HEK293T (cell line): ENCODE data around the gene ZMAT5.

Source experiments
- CTCF ChIA-PET: fragments of 350-600 bp; formaldehyde crosslinking; extraction: SDS; loops from one replicate; lab custom pipeline; 2021; ENCODE audit warnings: antibody characterized with exemption, inconsistent platforms; lab: Yijun Ruan, JAX
- POLR2A ChIA-PET: fragments of 350-600 bp; formaldehyde crosslinking; extraction: SDS; loops from one replicate; lab custom pipeline; 2020; ENCODE audit warnings: antibody characterized with exemption, inconsistent platforms; lab: Yijun Ruan, JAX
- DNase-seq: peaks from one replicate; pipeline ENCODE4 v3.0.0; 2012; ENCODE audit warnings: mixed read lengths; ENCODE audit errors: extremely low spot score
- ARNT ChIP-seq: fragments of 450-650 bp; IDR thresholded peaks from 2 replicates; pipeline ENCODE4 v1.6.1; 2017; ENCODE audit warnings: mild to moderate bottlenecking
- BHLHE40 ChIP-seq: fragments of 450-650 bp; IDR thresholded peaks from 2 replicates; pipeline ENCODE4 v1.6.1; 2016; ENCODE audit warnings: mild to moderate bottlenecking, moderate library complexity, borderline replicate concordance
- CTBP1 ChIP-seq: fragments of 450-650 bp; IDR thresholded peaks from 2 replicates; pipeline ENCODE4 v1.6.1; 2016; ENCODE audit warnings: borderline replicate concordance
- ELF4 ChIP-seq: fragments of 450-650 bp; IDR thresholded peaks from 2 replicates; pipeline ENCODE4 v1.6.1; 2017; ENCODE audit warnings: antibody characterized with exemption
- FOXA1 ChIP-seq: fragments of 450-650 bp; IDR thresholded peaks from 2 replicates; pipeline ENCODE4 v1.6.1; 2016; ENCODE audit warnings: mild to moderate bottlenecking
- FOXK2 ChIP-seq: fragments of 450-650 bp; IDR thresholded peaks from 2 replicates; pipeline ENCODE4 v1.6.1; 2016; ENCODE audit warnings: mild to moderate bottlenecking
- FOXM1 ChIP-seq: fragments of 450-650 bp; IDR thresholded peaks from 2 replicates; pipeline ENCODE4 v1.6.1; 2017; ENCODE audit warnings: mild to moderate bottlenecking, borderline replicate concordance
- HDGF ChIP-seq: fragments of 450-650 bp; IDR thresholded peaks from 2 replicates; pipeline ENCODE4 v1.6.1; 2017; ENCODE audit warnings: antibody characterized with exemption, borderline replicate concordance
- L3MBTL2 ChIP-seq: fragments of 450-650 bp; conservative IDR thresholded peaks from 2 replicates; pipeline ENCODE4 v1.6.1; 2016; ENCODE audit warnings: mild to moderate bottlenecking
- LEF1 ChIP-seq: fragments of 450-650 bp; IDR thresholded peaks from 2 replicates; pipeline ENCODE4 v1.6.1; 2017; ENCODE audit warnings: mild to moderate bottlenecking, borderline replicate concordance
- NFRKB ChIP-seq: fragments of 450-650 bp; IDR thresholded peaks from 2 replicates; pipeline ENCODE4 v1.6.1; 2016; ENCODE audit warnings: mild to moderate bottlenecking, moderate library complexity
- SP1 ChIP-seq: fragments of 450-650 bp; IDR thresholded peaks from 2 replicates; pipeline ENCODE4 v1.6.1; 2017
- SUZ12 ChIP-seq: fragments of 450-650 bp; IDR thresholded peaks from 2 replicates; pipeline ENCODE4 v1.6.1; 2016; ENCODE audit warnings: mild to moderate bottlenecking
- TARDBP ChIP-seq: fragments of 450-650 bp; IDR thresholded peaks from 2 replicates; pipeline ENCODE4 v1.6.1; 2016
- ZNF384 ChIP-seq: fragments of 450-650 bp; IDR thresholded peaks from 2 replicates; pipeline ENCODE4 v1.6.1; 2016
- TF ChIP-seq, protein P1 (sequence below): fragments of 450-650 bp; IDR thresholded peaks from 2 replicates; pipeline ENCODE4 v1.6.1; 2016

Gene ZMAT5

DNA sequence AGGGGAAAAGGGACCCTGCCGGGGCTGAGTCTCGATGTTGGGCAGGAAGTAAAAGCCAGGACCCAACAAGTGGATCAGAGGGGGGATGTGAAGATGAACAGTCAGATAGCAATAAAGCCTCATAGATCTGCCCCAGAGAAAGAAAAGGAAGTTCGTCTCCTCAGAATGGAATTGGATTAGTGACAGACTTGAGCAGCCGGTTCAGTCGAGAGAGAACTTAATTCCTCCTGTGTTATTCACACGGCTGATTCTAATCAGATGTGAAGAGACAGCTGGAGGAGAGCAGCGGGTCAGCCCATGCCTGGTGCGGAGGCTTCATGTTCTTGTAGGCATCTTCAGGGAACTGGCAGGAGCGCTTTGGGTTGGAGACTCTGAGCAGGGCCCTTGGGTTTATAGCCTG lies 76.3 kb downstream of the ZMAT5 start:
- no peak for DNase-seq
- ChIA-PET CTCF (interaction anchor here (0.6 to 2.6 kb wide), 19 partner anchors 9 to 417 kb away, joined by 3 to 14 read pairs (median 4); partner anchors contain the start of genes UQCR10 and ZMAT5), POLR2A (no interaction called here)
- TF ChIP-seq TARDBP (no peak), FOXA1 (no peak), ARNT (no peak), SP1 (no peak), SUZ12 (no peak), L3MBTL2 (no peak), NFRKB (no peak)

GRCh38 chr22:29689880-29690213 lies 77.0 kb downstream of the ZMAT5 start:
- no peak for TF ChIP-seq L3MBTL2
- no peak for TF ChIP-seq BHLHE40
- no peak for TF ChIP-seq LEF1
- no peak for TF ChIP-seq HDGF
- TF ChIP-seq ARNT, result no peak
- no peak for TF ChIP-seq FOXK2
- no peak for TF ChIP-seq CTBP1
- TF ChIP-seq SUZ12, result no peak
- no peak for TF ChIP-seq SP1
- no peak for TF ChIP-seq ELF4
- TF ChIP-seq FOXA1, result no peak
- TF ChIP-seq NFRKB, result no peak
- TF ChIP-seq FOXM1, result no peak
- TF ChIP-seq ZNF384, result no peak
- peak; percentile 77 for DNase-seq
- CTCF ChIA-PET, result interaction anchor here (0.6 to 2.6 kb wide), 23 partner anchors 9 to 1465 kb away, joined by 3 to 14 read pairs (median 4); partner anchors contain the start of genes UQCR10 and ZMAT5
- POLR2A ChIA-PET, result interaction anchor here (1.2 kb wide), 1 partner anchor 11 kb away, joined by 3 read pairs; no protein-coding TSS in a partner anchor

DNA sequence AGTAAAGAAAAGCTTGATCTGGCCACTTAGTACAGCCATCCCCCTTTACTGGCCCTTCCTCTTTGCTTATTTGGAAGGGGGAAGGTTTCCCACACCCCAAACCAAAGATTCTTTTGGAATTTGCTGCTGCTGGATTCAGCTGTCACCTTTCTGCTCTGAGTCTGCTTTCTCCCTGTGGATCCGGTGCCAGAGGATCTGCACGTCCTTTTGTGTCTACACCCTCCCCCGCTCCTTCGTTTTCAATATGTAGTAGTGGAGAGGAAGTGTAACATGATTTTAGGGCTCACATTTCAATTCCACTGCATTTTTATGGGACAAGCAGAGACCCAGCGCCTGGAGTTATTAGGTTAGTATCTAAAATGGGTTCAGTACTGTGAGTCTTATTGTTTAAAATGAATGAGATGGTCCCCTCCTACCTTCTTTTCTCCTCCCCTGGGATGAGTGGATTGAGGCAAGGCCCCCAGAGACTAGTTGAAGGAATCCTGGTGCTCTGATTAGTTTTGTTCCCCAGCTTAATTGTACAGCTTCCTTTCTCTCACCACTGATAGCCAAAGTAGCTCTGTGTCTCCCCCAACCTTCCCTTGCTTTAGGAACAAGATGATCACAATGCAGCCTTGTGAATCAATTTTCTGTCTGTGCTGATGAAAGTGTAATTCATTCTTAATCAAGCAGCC lies 77.5 kb downstream of the ZMAT5 start:
- no peak for TF ChIP-seq LEF1
- no peak for TF ChIP-seq L3MBTL2
- POLR2A ChIA-PET, result interaction anchor here (1.2 kb wide), 1 partner anchor 12 kb away, joined by 3 read pairs; no protein-coding TSS in a partner anchor
- DNase-seq, result no peak
- CTCF ChIA-PET, result interaction anchor here (0.6 to 2.6 kb wide), 25 partner anchors 10 to 1466 kb away, joined by 3 to 14 read pairs (median 4); partner anchors contain the start of genes UQCR10 and ZMAT5

GRCh38 chr22:29684244-29684643 lies 82.6 kb downstream of the ZMAT5 start:
- ChIA-PET CTCF (interaction anchor here (1.3 kb wide), 1 partner anchor 12 kb away, joined by 5 read pairs; no protein-coding TSS in a partner anchor), POLR2A (no interaction called here)
- TF ChIP-seq SUZ12 (no peak), L3MBTL2 (no peak), FOXK2 (no peak), SP1 (no peak), FOXA1 (no peak)
- TF ChIP-seq, protein P1, sequence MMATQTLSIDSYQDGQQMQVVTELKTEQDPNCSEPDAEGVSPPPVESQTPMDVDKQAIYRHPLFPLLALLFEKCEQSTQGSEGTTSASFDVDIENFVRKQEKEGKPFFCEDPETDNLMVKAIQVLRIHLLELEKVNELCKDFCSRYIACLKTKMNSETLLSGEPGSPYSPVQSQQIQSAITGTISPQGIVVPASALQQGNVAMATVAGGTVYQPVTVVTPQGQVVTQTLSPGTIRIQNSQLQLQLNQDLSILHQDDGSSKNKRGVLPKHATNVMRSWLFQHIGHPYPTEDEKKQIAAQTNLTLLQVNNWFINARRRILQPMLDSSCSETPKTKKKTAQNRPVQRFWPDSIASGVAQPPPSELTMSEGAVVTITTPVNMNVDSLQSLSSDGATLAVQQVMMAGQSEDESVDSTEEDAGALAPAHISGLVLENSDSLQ, result no peak
- DNase-seq, result no peak

DNA sequence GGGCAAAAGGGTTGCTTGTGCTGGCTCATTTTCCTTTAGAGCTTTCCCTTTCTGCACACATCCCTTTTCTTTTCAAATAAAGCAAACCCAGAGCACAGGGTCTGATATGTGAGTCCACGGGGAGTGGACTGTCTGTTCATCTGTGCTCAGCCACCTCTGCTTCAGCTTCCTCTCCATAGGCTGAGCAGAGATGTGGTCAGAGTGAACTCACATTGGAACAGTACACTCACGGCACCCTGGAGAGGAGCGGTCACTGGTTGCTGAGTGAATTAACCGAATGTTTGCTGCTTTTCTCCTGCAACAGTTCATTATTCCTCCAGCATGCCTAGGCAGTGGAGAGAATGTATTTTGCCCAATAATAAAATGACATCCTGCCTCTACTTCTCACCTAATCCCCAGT lies 83.3 kb downstream of the ZMAT5 start:
- ChIA-PET POLR2A (no interaction called here), CTCF (no interaction called here)
- DNase-seq, result no peak
- no peak for TF ChIP-seq L3MBTL2
- TF ChIP-seq HDGF, result no peak
- TF ChIP-seq FOXM1, result no peak
- TF ChIP-seq FOXK2, result no peak
- TF ChIP-seq FOXA1, result no peak
- TF ChIP-seq ARNT, result no peak
